Activated gamma-delta T cell treated with Interleukin-2 at 50 U/mL for 16 hours (primary cell): ENCODE data around the gene GOLGA8O.
"Not testable (repeated sequence)": the region's sequence is repeated elsewhere in the genome, so short reads cannot be mapped to it uniquely, and the experiment has no call there.

Source experiments
- DNase-seq: peaks from one replicate; pipeline ENCODE4 v3.0.0-alpha.2; 2020

Gene GOLGA8O

GRCh38 chr15:32455534-32455933, at the start of gene GOLGA8O:
Gene GOLGA8O (minus strand): TSS chr15:32455634. CDS start chr15:32455536, 98 bp downstream.
- not testable (repeated sequence) for DNase-seq

GRCh38 chr15:32504152-32504811, 48.8 kb upstream of the GOLGA8O start:
- DNase-seq, result not testable (repeated sequence)

GRCh38 chr15:32502946-32503345, 47.5 kb upstream of the GOLGA8O start:
- DNase-seq, result not testable (repeated sequence)

- not testable (repeated sequence) for DNase-seq
Observed at GRCh38 chr15:32492768-32493167, 37.3 kb upstream of the GOLGA8O start.

- DNase-seq, result not testable (repeated sequence)
Observed at GRCh38 chr15:32486474-32486873, 31.0 kb upstream of the GOLGA8O start.

GRCh38 chr15:32483377-32483776, 27.9 kb upstream of the GOLGA8O start:
- not testable (repeated sequence) for DNase-seq

GRCh38 chr15:32481683-32482082, 26.2 kb upstream of the GOLGA8O start:
- DNase-seq, result not testable (repeated sequence)

- DNase-seq, result not testable (repeated sequence)
Observed at GRCh38 chr15:32468076-32468475, 12.6 kb upstream of the GOLGA8O start.

- not testable (repeated sequence) for DNase-seq
Observed at GRCh38 chr15:32440445-32440977, 14.9 kb downstream of the GOLGA8O start.

- not testable (repeated sequence) for DNase-seq
Observed at GRCh38 chr15:32434102-32434963, 21.1 kb downstream of the GOLGA8O start.

- DNase-seq, result not testable (repeated sequence)
Observed at GRCh38 chr15:32427635-32428034, 27.8 kb downstream of the GOLGA8O start.

GRCh38 chr15:32426511-32426910, 28.9 kb downstream of the GOLGA8O start:
- not testable (repeated sequence) for DNase-seq

- not testable (repeated sequence) for DNase-seq
Observed at GRCh38 chr15:32407903-32408302, 47.5 kb downstream of the GOLGA8O start.

- not testable (repeated sequence) for DNase-seq
Observed at GRCh38 chr15:32403192-32403591, 52.2 kb downstream of the GOLGA8O start, which contains the start of gene GOLGA8K. Gene GOLGA8K (minus strand): TSS chr15:32403292. CDS start chr15:32403194, 98 bp downstream.

- not testable (repeated sequence) for DNase-seq
Observed at GRCh38 chr15:32396522-32396921, 58.9 kb downstream of the GOLGA8O start.
